K562 (cell line): Measurements from ENCODE around the gene MARCHF3.

Experiments used
- BACH1 ChIP-seq: fragments of 200-800 bp; sonication (Bioruptor generic); IDR thresholded peaks from 2 replicates; pipeline ENCODE4 v1.6.1; 2016; ENCODE audit warnings: missing genetic modification characterization, missing compliant biosample characterization
- EZH2 ChIP-seq: IDR thresholded peaks from 2 replicates; pipeline ENCODE4 v1.6.1; 2012; ENCODE audit warnings: low read depth, mild to moderate bottlenecking, inconsistent platforms, low read length, borderline replicate concordance
- FOSL1 ChIP-seq: fragments of 200-800 bp; sonication (Bioruptor generic); conservative IDR thresholded peaks from 2 replicates; pipeline ENCODE4 v1.6.1; 2016; ENCODE audit warnings: missing genetic modification characterization, missing compliant biosample characterization
- KDM1A ChIP-seq, 2 experiments: fragments of 450-650 bp; IDR thresholded peaks; 2 replicates each; pipeline ENCODE4 v1.6.1; 2016; ENCODE audit warnings: mild to moderate bottlenecking in 2 of 2
- KLF6 ChIP-seq: fragments of 250-450 bp; sonication (Bioruptor Pico); IDR thresholded peaks from 2 replicates; pipeline ENCODE4 v1.4.0; 2020; ENCODE audit warnings: mild to moderate bottlenecking, moderate library complexity, borderline replicate concordance
- MAFK ChIP-seq: IDR thresholded peaks from 2 replicates; pipeline ENCODE4 v1.6.1; 2011; ENCODE audit warnings: low read length, improper control_type of control experiment
- NR3C1 ChIP-seq: sonication (generic); formaldehyde crosslinking; IDR thresholded peaks from 2 replicates; pipeline ENCODE4 v1.8.1; 2022; ENCODE audit warnings: missing genetic modification reagents
- POLR2AphosphoS5 ChIP-seq: IDR thresholded peaks from 2 replicates; pipeline ENCODE4 v1.6.1; 2011; ENCODE audit warnings: mild to moderate bottlenecking, low read depth, low read length, moderate library complexity; ENCODE audit not compliant: control insufficient read depth, insufficient read depth
- TF ChIP-seq, protein P1 (sequence below): sonication (generic); formaldehyde crosslinking; IDR thresholded peaks from 2 replicates; pipeline ENCODE4 v1.8.1; 2023; ENCODE audit warnings: mild to moderate bottlenecking, missing genetic modification reagents

GRCh38 chr5:127025467-127025866, 4.9 kb downstream of the MARCHF3 start:
- no peak for TF ChIP-seq BACH1 (tag)
- TF ChIP-seq, protein P1, sequence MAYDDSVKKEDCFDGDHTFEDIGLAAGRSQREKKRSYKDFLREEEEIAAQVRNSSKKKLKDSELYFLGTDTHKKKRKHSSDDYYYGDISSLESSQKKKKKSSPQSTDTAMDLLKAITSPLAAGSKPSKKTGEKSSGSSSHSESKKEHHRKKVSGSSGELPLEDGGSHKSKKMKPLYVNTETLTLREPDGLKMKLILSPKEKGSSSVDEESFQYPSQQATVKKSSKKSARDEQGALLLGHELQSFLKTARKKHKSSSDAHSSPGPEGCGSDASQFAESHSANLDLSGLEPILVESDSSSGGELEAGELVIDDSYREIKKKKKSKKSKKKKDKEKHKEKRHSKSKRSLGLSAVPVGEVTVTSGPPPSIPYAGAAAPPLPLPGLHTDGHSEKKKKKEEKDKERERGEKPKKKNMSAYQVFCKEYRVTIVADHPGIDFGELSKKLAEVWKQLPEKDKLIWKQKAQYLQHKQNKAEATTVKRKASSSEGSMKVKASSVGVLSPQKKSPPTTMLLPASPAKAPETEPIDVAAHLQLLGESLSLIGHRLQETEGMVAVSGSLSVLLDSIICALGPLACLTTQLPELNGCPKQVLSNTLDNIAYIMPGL (CRISPR knock-in tag): no peak
- TF ChIP-seq KDM1A (IDR thresholded peaks at IDR 0.05): no peak
- TF ChIP-seq POLR2AphosphoS5: no peak
- no peak for TF ChIP-seq KLF6 (CRISPR knock-in tag)
- no peak for TF ChIP-seq MAFK
- no peak for TF ChIP-seq NR3C1 (CRISPR knock-in tag)
- no peak for TF ChIP-seq EZH2
- TF ChIP-seq FOSL1 (tag): no peak
